ENCODE measurements around the gene MTFR1L. TPM values are rescaled to one million over a fixed set of nuclear protein-coding genes. Genes with fewer than 3 reads are reported as not detected.

MTFR1L gene
- total RNA-seq: 222 TPM
- long read RNA-seq, transcript MTFR1L-201 (7 exons, 2,053 nt): minor isoform, 23 of 646 reads
- long read RNA-seq, transcript MTFR1L-207 (6 exons, 3,262 nt): minor isoform, 17 of 646 reads
- long read RNA-seq, transcript MTFR1L-204 (7 exons, 1,868 nt): minor isoform, 25 of 646 reads
- long read RNA-seq, transcript MTFR1L-203 (7 exons, 2,004 nt): major isoform, 289 of 646 reads
- long read RNA-seq, partial matches to known transcripts: 165 of 646 reads
- long read RNA-seq, other reads (novel, unspliced or antisense): 90 of 646 reads

DNA sequence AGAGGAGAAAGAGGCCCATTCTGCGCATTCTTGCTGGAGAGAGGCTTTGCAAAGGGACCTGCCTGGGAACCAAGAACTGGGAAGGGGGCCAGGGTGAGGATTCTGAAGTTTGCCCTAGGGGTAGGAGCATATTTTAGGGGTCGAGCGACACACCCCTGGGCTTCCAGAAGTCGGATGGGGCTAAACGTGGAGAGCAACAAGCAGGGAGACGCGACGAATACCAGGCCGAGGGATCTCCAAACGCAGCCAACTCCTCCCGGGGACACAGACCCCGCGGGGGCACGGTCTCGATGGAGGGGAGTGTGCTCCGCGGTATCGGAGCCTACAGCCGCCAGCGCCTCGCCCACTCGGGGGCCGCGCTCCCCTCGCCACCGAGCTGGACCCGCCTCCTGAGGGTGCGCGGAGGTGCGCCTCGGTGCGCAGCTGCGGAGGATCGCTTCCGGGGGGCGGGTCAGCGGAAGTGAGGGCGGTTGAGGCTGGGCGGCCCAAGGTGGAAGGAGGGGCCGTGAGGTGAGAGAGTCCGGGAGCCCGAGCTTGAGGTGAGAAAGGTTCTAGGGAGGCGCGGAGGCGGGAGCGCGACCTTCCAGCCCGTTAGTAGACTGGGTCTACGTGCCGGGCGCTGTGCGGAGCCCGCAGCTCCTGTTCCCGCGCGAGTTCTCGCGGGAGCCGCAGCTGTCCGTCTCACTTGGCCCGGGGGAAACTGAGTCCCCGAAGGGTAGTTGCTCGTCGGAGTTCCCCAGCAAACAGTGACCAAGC, at the start of gene MTFR1L:
Gene MTFR1L (plus strand): TSS at position 464 of the 756 bp plus-strand sequence. CDS start 3,151 bp downstream, outside the sequence.
- peak; percentile 93 for DNase-seq
- intact Hi-C loops (cut with DNase I): loop anchor here (10.0 kb wide), 2 partner anchors 415 to 575 kb away; partner anchors contain the start of gene RSRP1
- peak; percentile 93 for ATAC-seq (ENCODE audit: poor library complexity)

DNA sequence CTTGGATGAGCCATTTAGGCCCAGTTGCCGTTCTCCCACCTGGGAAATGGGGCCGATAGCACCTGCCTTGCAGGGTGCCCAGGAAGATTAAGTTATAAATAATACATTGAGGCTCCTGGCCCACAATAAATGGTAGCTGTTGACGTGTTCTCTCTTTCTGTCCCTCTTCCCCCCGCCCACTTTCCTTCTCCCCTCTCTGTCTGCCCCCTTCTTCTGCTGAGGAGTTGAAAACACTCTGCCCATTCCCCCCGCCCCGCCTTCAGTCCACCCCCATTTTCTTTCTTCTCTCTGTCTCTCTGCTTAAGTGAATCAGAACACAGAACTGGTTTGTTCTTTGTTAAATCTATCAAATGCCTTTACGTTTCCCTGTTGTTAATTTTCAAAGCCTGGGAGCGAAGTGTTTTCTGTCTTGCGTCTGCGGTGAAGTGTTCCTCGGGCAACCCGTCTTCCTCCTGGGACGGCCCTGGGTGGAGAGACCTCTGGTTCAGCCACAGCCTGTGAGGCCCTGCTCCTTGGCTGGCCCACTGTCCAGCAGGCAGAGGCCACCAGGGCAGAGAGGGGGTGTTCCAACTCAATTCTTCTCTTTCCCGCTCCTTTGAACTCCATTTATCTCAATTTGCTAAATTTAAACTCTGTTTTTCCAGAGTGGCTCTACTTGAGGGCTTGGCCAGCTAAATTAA, 49.1 kb upstream of the MTFR1L start:
- no peak for DNase-seq
- intact Hi-C loops (cut with DNase I): no loop called here

DNA sequence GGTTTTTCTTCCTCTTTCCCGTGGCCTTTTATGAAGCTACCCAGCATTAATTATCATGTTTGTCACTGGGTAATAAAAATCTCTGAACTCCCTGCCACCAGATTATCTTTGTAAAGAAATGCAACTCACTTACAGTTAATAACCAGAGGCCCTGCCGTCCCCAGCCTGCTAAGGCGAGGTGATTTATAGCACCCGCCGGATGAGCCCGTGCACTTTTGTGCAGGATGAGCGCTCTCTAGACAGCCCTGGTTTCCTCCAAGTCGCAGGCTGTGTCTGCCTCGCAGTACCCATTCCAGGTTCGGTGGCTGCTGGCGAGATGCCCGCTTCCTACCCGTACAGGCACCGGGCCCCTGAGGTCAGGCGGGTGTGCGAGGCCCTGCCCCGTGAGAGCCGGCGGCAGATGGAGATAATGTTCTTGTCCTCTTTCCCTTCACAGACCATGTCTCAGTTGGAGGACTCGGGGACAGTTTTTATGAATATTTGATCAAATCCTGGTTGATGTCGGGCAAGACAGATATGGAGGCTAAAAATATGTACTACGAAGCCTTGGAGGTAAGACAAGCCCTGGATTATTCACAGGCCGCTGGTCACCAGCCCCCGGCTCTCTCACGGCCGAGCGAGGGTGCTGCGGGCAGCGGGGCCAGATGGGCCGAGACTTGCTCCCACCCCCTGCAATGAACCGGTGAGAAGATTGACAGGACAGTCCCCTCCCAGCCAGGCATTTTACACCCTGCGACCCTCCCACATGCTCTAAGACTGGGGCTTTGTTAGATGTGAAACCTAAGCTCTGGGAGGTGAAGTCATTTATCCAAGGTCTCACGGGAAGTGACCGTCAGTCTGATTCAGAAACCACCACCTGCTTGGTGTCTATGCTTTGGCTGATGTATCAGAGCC, 48.3 kb upstream of the MTFR1L start:
- intact Hi-C loops (cut with DNase I): no loop called here

More for the DNA sequence above, 49.1 kb upstream of the MTFR1L start:
- ATAC-seq (ENCODE audit: poor library complexity): no peak

DNA sequence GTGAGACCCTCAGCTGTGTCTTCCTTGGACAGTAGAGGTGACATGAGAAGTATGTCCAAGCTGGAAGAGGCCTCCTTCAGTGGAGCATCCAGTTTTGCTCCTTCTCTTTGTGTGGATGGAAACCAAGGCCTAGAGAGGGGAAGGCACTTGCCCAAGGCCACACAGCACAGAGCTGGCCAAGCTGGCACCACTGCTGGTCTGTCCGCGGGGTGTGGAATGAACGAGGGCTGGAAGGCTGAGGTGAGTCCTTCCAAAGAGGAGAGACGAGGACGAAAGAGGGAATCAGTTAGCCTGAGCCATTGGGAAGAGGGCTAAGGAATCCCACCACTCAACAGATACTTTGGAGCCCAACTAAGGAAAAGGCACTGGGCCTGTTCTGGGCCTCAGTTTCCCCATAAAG, 47.6 kb upstream of the MTFR1L start:
- ATAC-seq (ENCODE audit: poor library complexity): no peak
- no peak for DNase-seq
- intact Hi-C loops (cut with DNase I): no loop called here

More for the DNA sequence above, 48.3 kb upstream of the MTFR1L start:
- DNase-seq (peak; percentile 83), ATAC-seq (ENCODE audit: poor library complexity) (peak; percentile 72)

DNA sequence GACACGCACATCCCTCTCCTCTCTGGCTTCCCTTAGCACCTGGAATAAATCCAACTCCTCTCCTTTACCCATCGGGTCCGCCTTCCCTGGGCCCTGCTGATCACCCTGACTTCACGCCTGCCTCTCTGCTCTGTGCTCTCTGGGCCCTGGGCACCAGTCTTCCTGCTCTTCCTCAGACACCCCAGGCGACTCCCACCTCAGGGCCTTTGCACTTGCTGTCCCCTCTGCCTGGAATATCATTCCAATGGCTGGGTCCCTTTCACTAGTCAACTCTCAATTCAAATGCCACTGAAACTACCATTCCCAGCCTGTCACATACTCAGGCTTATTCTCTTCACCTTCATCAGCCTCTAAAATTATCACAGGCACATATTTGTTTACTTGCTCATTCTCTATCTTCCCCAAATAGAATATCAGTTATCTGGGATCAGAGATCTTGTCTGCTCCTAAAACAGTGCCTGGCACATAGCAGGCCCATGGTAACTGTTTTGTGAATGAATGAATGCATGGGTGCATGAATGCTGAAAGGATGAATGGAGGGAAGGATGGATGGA, 47.0 kb upstream of the MTFR1L start:
- intact Hi-C loops (cut with DNase I): no loop called here
- ATAC-seq (ENCODE audit: poor library complexity) (no peak), DNase-seq (no peak)

DNA sequence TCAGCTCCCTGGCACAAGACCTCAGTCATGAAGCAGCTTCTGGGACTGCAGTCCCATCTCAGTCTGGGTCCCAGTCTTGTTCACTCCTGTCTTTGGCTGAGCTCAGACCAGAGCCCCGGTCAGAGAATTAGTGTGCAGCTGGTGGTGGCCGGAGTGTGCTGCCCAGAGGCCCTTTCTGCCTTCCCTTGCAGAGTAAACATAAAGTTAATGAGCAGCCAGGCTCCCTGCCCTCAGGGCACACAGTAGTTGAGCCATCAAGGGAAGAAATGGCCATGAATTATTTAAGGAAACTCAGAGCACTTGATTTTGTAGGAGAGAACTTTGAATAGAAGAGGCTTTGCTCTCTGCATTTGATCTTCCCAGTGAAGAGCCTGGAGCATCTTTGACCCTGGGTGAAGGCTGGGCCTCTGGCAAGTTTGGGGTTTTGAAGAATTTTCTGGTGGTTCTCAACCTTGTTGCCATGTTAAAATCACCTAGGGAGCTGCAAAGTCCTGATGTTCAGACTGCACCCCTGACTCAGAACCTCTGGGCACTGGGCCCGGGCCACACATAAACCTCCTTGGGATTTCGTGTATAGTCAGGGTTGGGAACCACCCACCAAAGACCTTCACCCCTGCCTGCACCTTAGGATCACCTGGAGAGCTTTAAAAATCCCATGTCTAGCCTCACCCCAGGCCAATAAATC, 46.2 kb upstream of the MTFR1L start:
- intact Hi-C loops (cut with DNase I): no loop called here
- DNase-seq (no peak), ATAC-seq (ENCODE audit: poor library complexity) (no peak)

DNA sequence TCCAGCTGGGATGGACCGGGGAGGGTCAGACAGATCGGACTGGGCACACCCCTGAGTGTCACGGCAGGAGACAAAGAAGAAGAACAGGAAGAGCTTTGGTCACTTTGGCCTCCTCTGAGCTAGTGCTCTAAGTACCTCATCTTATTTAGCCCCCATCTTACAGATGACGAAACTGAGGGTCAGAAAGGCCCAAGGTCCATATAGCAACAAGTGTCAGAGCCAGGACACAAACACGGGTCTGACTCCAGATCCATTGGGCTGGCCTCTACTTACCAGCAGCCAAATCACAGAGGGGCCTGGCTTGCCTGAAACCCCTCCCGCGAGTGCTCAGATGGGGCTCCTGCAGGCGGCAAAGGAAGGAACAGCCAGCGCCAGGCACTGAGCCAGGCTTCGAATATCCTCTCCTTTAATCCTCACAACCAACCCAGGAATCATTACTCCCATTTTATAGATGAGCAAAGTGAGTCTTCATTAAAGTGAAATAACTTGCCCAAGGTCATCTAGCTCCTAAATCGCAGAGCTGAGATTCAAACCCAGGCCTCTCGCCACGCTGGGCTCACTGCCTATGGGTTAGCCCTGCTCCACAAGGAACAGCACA, 45.4 kb upstream of the MTFR1L start:
- no peak for ATAC-seq (ENCODE audit: poor library complexity)
- intact Hi-C loops (cut with DNase I): no loop called here

DNA sequence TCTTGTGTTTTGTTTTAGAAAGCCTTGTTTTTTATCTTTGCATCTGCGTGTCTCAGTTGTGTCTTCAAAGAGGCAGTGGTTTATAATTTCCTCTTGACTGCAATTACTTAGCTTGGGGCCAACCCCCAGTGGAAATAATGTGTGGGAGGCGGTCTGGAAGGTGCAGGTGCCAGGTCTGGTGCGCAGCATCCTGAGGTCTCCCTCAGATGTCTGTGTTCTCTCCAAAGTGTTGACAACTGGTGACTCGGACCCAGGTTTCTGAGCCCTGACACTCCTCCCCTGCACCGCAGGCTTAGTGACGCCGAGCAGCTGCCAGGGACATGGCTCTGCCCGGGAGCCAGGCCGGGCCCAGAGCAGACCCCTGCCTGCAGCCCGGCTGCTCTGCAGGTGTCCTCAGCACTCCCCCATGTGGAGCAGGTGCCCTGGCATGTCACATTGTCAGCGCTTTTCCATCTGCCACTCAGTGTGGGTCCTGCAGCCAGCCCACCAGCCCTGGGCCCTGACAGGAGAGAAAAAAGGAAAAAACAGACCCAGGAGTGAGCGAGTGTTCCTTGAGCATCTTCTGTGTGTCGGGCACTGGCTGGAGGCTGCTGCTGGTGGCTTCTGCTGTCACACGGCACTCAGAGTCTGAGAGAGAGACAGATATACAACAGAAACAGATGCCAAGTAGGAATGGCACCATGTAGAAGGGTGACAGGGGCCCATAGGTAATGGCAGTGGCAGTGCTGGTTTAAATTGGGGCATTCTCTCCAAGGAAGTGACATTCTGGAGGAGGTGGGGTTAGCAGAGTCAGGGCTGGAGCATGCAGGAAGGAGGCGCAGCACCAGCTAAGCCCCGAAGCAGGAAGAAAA, 44.6 kb upstream of the MTFR1L start:
- DNase-seq (no peak), ATAC-seq (ENCODE audit: poor library complexity) (no peak)
- intact Hi-C loops (cut with DNase I): no loop called here

More for the DNA sequence above, 45.4 kb upstream of the MTFR1L start:
- DNase-seq: no peak

DNA sequence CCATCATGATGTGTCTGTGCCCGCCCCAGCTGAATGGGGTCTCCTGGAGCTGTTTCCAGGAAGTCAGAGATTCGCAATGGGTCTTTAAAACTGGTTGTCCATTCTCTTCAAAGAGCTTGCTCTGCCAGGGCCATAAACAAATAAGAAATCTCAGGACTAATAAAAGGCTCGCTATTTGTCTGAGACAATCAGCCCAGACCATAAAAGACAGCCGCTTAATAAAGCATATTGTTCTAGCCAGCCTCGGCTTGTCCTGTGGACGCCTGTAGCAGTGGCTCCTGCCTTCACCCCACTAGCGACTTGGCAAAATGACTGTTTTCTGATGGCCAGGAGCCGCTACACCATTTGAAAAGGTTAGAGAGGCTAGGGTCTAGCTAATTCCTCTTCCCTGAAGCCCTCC, 40.4 kb upstream of the MTFR1L start:
- intact Hi-C loops (cut with DNase I): no loop called here
- DNase-seq: no peak
- ATAC-seq (ENCODE audit: poor library complexity): no peak

DNA sequence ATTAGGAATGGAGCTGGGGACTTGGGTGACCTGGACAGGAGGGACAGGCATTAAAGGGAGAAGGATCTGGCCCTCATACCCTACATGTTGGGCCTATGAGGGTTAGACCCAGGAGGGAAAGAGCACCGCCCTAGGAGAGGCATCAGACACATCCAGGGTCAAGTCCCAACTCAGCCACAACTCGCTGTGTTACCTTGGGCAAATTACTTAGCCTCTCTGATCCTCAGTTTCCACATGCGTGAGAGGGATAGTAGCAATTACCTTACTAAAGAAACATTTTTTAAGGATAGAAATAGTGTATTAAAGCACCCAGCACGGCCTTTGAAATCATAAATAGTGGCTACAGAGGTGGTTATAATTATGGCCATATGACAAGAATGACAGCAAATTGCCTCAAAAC, 39.9 kb upstream of the MTFR1L start:
- no peak for DNase-seq
- intact Hi-C loops (cut with DNase I): loop anchor here (10.0 kb wide), 1 partner anchor 85 kb away; no protein-coding TSS in a partner anchor
- ATAC-seq (ENCODE audit: poor library complexity): no peak

DNA sequence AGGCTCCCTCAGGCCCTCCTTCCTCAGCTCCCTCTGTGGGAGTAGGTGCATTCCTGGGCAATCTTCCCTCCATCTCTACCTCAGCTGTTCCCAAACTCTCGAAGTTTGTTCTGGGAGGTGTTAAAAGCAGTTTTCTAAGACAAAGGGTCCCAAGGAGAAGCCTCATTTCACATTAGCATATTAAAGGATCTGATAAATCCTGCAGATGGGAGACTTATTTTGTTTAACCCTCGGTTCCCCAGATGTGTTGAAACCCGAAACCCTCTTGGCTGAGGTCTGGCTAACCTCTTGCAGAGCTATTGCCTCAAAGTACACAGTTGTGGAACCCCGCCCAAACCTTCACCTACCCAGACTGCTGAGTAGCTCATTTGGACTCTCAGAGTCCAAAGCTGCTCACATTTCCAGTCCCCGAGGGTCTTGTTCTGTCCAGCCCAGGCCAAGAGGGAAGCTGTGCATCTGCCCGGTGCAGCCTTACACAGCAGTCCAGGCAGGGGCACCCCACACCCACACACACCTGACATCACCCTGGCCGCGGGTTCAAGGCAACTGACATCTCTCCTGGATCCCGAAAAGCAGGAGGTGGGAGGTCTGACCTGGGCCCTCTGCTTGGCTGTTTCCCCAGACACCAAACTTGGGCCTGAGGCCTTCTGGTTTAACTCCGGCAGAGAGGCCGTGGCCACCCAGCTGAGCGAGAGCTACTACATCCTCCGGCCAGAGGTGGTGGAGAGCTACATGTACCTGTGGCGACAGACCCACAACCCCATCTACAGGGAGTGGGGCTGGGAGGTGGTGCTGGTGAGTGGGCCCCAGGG, 39.2 kb upstream of the MTFR1L start:
- ATAC-seq (ENCODE audit: poor library complexity) (no peak), DNase-seq (peak; percentile 27)
- intact Hi-C loops (cut with DNase I): loop anchor here (10.0 kb wide), 1 partner anchor 86 kb away; no protein-coding TSS in a partner anchor

DNA sequence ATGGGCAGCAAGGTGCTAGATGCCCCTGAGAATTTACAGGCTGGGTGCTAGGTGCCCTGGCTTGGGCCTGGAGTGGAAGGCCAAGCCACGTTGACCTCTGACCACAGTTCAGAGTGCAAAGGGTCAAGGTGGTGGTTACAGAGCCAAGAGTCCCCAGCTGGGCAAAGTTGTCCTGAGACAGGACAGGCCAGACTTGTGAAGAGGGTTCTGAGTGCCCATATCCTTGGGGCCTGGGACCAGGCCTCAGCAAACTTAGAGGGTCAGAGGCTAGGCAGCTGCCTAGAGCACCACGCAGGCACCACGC, 38.7 kb upstream of the MTFR1L start:
- intact Hi-C loops (cut with DNase I): loop anchor here (10.0 kb wide), 1 partner anchor 86 kb away; no protein-coding TSS in a partner anchor
- DNase-seq: no peak
- ATAC-seq (ENCODE audit: poor library complexity): no peak

DNA sequence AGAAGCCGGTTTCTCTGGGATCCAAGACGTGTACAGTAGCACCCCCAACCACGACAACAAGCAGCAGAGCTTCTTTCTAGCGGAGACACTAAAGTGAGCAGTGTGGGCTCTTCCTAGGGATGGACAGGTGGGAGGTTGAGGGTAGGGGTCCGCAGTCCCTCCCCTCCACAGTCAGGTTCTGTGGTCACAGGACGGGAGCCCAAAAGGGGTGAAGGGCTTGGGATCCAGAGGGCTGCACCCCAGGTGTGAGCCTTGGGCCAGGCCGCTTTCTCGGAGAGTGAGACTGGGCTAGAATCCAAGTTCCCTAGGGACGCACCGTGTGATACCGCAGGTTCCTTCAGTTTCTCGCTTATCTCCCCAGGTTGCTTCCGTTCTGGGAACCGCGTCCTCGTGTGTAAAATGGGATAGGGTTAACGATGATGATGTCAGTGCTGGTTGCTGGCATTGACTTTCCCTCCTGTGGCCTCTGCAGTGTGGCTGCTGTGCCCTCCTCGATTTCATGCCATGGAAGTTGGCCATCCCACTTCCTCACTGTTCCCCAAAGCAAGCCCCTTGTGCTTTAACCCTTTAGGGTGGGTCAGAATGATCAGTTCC, 37.0 kb upstream of the MTFR1L start:
- peak; percentile 17 for DNase-seq

DNA sequence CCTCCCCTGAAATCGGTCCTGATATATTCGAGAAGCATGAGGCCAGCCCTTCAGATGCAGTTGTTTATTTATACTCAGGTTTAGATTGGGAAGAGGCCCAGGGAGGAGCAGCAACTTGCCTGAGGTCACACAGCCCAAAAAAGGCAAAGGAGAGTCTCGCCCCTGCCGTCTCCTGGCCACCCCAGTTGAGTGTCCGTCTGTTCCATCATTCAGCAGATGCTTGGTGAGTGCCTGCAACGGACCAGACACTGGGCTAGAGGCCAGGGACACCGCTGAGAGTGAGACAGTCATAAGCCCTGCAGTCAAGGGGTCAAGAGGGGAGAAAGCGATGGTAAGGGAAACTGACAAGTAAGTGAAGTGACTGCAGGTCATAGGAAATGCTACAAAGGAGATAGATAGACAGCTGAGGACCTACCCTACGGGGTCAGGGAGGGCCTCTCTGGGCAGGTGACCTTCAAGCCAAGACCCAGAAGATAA, 35.1 kb upstream of the MTFR1L start:
- intact Hi-C loops (cut with DNase I): loop anchor here (10.0 kb wide), 1 partner anchor 90 kb away; no protein-coding TSS in a partner anchor
- ATAC-seq (ENCODE audit: poor library complexity) (peak; percentile 85), DNase-seq (peak; percentile 72)

More for the DNA sequence above, 37.0 kb upstream of the MTFR1L start:
- ATAC-seq (ENCODE audit: poor library complexity): no peak
- intact Hi-C loops (cut with DNase I): loop anchor here (10.0 kb wide), 1 partner anchor 88 kb away; no protein-coding TSS in a partner anchor

All from Right ventricle myocardium superior (tissue), 1 donor.